Fibroblast of mammary gland (primary cell): Measurements from ENCODE around the gene UQCR11.
A peak's percentile ranks its signal among the peaks of the same experiment; 100 is the strongest.

ENCODE experiments used
- DNase-seq: peaks from one replicate; pipeline ENCODE4 v3.0.0-alpha.2; 2010; ENCODE audit warnings: low read depth
- H3K4me3 ChIP-seq: 2 replicates; pipeline ENCODE4 v1.5.1; 2011; ENCODE audit warnings: low read depth, mild to moderate bottlenecking, low read length, moderate library complexity; ENCODE audit not compliant: control insufficient read depth
- CTCF ChIP-seq: conservative IDR thresholded peaks from 2 replicates; pipeline ENCODE4 v1.5.1; 2011; ENCODE audit warnings: low read depth, low read length, inconsistent platforms; ENCODE audit not compliant: control insufficient read depth, insufficient read depth

The UQCR11 gene

DNA sequence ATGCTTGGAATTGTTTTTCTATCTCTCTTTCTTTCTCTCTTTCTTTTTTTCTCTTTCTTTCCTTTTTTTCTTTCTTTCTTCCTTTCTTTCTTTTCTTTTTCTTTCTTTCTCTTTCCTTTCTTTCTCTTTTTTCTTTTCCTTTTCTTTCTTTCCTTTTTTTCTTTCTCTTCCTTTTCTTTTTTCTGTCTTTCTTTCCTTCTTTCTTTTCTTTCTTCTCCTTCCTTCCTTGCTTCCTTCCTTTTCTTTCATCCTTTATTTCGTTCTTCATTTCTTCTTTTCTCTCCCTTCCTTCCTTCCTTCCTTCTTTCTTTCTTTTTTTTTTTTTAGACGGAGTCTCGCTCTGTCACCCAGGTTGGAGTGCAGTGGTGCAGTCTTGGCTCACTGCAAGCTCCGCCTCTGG lies 35.3 kb downstream of the UQCR11 start:
- DNase-seq, result no peak
- H3K4me3 ChIP-seq, result no peak overlapping the region

GRCh38 chr19:1568320-1569019 lies 36.8 kb downstream of the UQCR11 start, which contains the start of gene MEX3D:
TSS of gene MEX3D (minus strand) at chr19:1568325. CDS start at chr19:1568058, 267 bp downstream.
- DNase-seq, result peak; percentile 39
- TF ChIP-seq CTCF, result no peak
- peak within 1 kb of the TSS; percentile 62 for H3K4me3 ChIP-seq

More for the DNA sequence above, 35.3 kb downstream of the UQCR11 start:
- TF ChIP-seq CTCF, result no peak

- TF ChIP-seq CTCF, result no peak
- no peak for DNase-seq
- H3K4me3 ChIP-seq, result no peak overlapping the region
Observed at GRCh38 chr19:1567848-1568227, 37.4 kb downstream of the UQCR11 start.

GRCh38 chr19:1567116-1567847 lies 38.0 kb downstream of the UQCR11 start:
- DNase-seq, result no peak
- H3K4me3 ChIP-seq, result peak overlapping the region; percentile 62
- TF ChIP-seq CTCF, result no peak

- H3K4me3 ChIP-seq, result peak overlapping the region; percentile 62
- DNase-seq, result peak; percentile 66
- TF ChIP-seq CTCF, result no peak
Observed at GRCh38 chr19:1566392-1567115, 38.7 kb downstream of the UQCR11 start.

DNA sequence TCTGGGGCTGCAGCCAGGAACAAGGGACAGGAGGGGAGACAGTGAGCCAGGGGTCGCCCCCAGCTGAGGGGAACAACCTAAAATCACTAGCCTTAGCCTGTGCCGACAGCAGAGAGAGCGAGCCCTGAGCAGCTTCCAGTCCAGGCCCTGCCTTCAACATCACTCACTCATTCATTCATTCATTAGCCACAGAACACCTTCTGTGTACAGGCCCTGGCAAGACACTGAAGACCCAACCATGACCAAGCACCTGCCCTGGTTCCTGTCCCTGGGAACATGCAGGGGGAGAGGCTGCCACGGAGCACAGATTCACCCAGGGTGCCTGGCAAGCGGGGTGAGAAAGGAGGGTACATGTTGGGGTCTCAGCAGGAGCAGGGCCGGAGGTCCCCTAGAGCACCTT lies 42.0 kb downstream of the UQCR11 start:
- no peak for DNase-seq
- no peak overlapping the region for H3K4me3 ChIP-seq
- no peak for TF ChIP-seq CTCF
